ENCODE results near the gene MALT1.

Gene MALT1

GRCh38 chr18:58726671-58727070 is 55.4 kb downstream of the MALT1 start:
- H3K27ac ChIP-seq (ENCODE audit: low read length): no peak overlapping the region
- no peak overlapping the region for H3K4me3 ChIP-seq (ENCODE audit: low read length)
- no peaks in the 10 kb centered on the region for H3K9me2 ChIP-seq (replicated peaks; ENCODE audit: insufficient read depth, low read length)
- no peaks in the 10 kb centered on the region for H3F3A ChIP-seq (ENCODE audit: insufficient read depth, low read length)
- H2AFZ ChIP-seq (ENCODE audit: low read length): no peak overlapping the region
- no peaks in the 10 kb centered on the region for H3K9me3 ChIP-seq (replicated peaks; ENCODE audit: insufficient read depth, low read length)
- TF ChIP-seq EZH2phosphoT487 (IDR thresholded peaks at IDR 0.05; ENCODE audit: low read length) (no peak), EZH2 (optimal IDR thresholded peaks at IDR 0.05; ENCODE audit: low read depth, low read length) (no peak)
- TF ChIP-seq, protein P1, sequence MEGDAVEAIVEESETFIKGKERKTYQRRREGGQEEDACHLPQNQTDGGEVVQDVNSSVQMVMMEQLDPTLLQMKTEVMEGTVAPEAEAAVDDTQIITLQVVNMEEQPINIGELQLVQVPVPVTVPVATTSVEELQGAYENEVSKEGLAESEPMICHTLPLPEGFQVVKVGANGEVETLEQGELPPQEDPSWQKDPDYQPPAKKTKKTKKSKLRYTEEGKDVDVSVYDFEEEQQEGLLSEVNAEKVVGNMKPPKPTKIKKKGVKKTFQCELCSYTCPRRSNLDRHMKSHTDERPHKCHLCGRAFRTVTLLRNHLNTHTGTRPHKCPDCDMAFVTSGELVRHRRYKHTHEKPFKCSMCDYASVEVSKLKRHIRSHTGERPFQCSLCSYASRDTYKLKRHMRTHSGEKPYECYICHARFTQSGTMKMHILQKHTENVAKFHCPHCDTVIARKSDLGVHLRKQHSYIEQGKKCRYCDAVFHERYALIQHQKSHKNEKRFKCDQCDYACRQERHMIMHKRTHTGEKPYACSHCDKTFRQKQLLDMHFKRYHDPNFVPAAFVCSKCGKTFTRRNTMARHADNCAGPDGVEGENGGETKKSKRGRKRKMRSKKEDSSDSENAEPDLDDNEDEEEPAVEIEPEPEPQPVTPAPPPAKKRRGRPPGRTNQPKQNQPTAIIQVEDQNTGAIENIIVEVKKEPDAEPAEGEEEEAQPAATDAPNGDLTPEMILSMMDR (IDR thresholded peaks at IDR 0.05; ENCODE audit: low read length): no peak
- no peaks in the 10 kb centered on the region for H3K4me1 ChIP-seq (ENCODE audit: low read length)
- no peak overlapping the region for H3K9ac ChIP-seq (ENCODE audit: low read length)
- no peaks in the 10 kb centered on the region for H4K20me1 ChIP-seq (ENCODE audit: insufficient read depth, low read length)
- H3K4me2 ChIP-seq (ENCODE audit: low read depth, low read length): no peak overlapping the region
- DNase-seq: no peak
- H3K36me3 ChIP-seq (replicated peaks; ENCODE audit: insufficient read depth, low read length): peaks cover 3% of the 10 kb centered on the region; the same call in 1 of the 2 replicates
- H3K27me3 ChIP-seq (replicated peaks; ENCODE audit: insufficient read depth, low read length): no peaks in the 10 kb centered on the region
- H3K79me2 ChIP-seq (ENCODE audit: low read length): 0 out of 2 replicates have a peak, but pooled peaks cover 4% of the 10 kb centered on the region

DNA sequence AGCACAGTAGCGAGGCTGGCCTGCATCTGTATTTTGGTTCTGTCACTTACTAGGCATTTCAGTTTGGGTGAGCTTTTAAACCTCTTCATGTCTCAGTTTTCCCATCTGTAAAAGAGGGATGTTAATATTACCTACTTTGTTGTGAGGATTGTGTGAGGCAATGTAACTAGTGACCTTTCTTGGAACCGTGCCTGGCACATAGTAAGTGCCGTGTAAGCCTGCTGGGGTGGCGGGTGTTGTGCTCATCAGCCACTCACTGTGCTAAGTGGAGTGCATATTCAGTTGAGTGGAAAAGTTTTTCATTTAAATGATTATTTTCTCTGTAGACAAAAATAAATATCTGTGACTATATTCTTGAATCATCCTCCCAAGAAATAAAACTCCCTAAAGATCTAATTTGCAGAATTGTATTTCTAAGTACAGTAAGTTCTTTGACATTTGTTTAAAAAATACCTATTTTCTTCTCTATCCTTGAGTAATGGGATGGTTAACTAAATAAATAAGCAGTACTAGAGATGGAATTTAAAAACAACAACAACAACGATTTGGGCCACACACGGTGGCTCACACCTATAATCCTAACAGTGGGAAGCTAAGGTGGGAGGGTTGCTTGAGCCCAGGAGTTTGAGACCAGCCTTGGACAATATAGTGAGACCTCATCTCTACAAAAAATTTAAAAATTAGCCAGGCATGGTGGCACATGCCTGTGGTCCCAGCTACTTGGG is 56.7 kb downstream of the MALT1 start:
- H3K4me1 ChIP-seq (ENCODE audit: low read length): no peaks in the 10 kb centered on the region
- H3K27ac ChIP-seq (ENCODE audit: low read length): no peak overlapping the region
- no peak overlapping the region for H3K9ac ChIP-seq (ENCODE audit: low read length)
- H4K20me1 ChIP-seq (ENCODE audit: insufficient read depth, low read length): no peaks in the 10 kb centered on the region
- no peaks in the 10 kb centered on the region for H3K9me2 ChIP-seq (replicated peaks; ENCODE audit: insufficient read depth, low read length)
- no peaks in the 10 kb centered on the region for H3F3A ChIP-seq (ENCODE audit: insufficient read depth, low read length)
- H3K79me2 ChIP-seq (ENCODE audit: low read length): 0 out of 2 replicates have a peak, but pooled peaks cover 4% of the 10 kb centered on the region
- H3K4me3 ChIP-seq (ENCODE audit: low read length): no peak overlapping the region
- H3K9me3 ChIP-seq (replicated peaks; ENCODE audit: insufficient read depth, low read length): no peaks in the 10 kb centered on the region
- DNase-seq: no peak
- TF ChIP-seq, protein P1 (IDR thresholded peaks at IDR 0.05; ENCODE audit: low read length): no peak
- TF ChIP-seq EZH2 (optimal IDR thresholded peaks at IDR 0.05; ENCODE audit: low read depth, low read length): no peak
- TF ChIP-seq EZH2phosphoT487 (IDR thresholded peaks at IDR 0.05; ENCODE audit: low read length): no peak
- H3K27me3 ChIP-seq (replicated peaks; ENCODE audit: insufficient read depth, low read length): no peaks in the 10 kb centered on the region
- no peak overlapping the region for H3K4me2 ChIP-seq (ENCODE audit: low read depth, low read length)
- H3K36me3 ChIP-seq (replicated peaks; ENCODE audit: insufficient read depth, low read length): peaks cover 3% of the 10 kb centered on the region; the same call in 1 of the 2 replicates
- H2AFZ ChIP-seq (ENCODE audit: low read length): no peak overlapping the region

- no peak overlapping the region for H3K9ac ChIP-seq (ENCODE audit: low read length)
- no peaks in the 10 kb centered on the region for H4K20me1 ChIP-seq (ENCODE audit: insufficient read depth, low read length)
- H3K9me3 ChIP-seq (replicated peaks; ENCODE audit: insufficient read depth, low read length): no peaks in the 10 kb centered on the region
- TF ChIP-seq, protein P1 (IDR thresholded peaks at IDR 0.05; ENCODE audit: low read length): no peak
- TF ChIP-seq EZH2 (optimal IDR thresholded peaks at IDR 0.05; ENCODE audit: low read depth, low read length) (no peak), EZH2phosphoT487 (IDR thresholded peaks at IDR 0.05; ENCODE audit: low read length) (no peak)
- 0 out of 2 replicates have a peak, but pooled peaks cover 4% of the 10 kb centered on the region for H3K79me2 ChIP-seq (ENCODE audit: low read length)
- H3K4me2 ChIP-seq (ENCODE audit: low read depth, low read length): no peak overlapping the region
- no peak overlapping the region for H3K4me3 ChIP-seq (ENCODE audit: low read length)
- H3K27ac ChIP-seq (ENCODE audit: low read length): no peak overlapping the region
- no peaks in the 10 kb centered on the region for H3K4me1 ChIP-seq (ENCODE audit: low read length)
- DNase-seq: no peak
- H3K27me3 ChIP-seq (replicated peaks; ENCODE audit: insufficient read depth, low read length): no peaks in the 10 kb centered on the region
- H3K36me3 ChIP-seq (replicated peaks; ENCODE audit: insufficient read depth, low read length): peaks cover 3% of the 10 kb centered on the region; the same call in 1 of the 2 replicates
- no peaks in the 10 kb centered on the region for H3F3A ChIP-seq (ENCODE audit: insufficient read depth, low read length)
- no peaks in the 10 kb centered on the region for H3K9me2 ChIP-seq (replicated peaks; ENCODE audit: insufficient read depth, low read length)
- no peak overlapping the region for H2AFZ ChIP-seq (ENCODE audit: low read length)
Observed at GRCh38 chr18:58728719-58729118, 57.5 kb downstream of the MALT1 start.
